Diencephalon (tissue), 1 donor: Measurements from ENCODE around the gene SERF1B. TPM values are rescaled to one million over a fixed set of nuclear protein-coding genes. Genes with fewer than 3 reads are reported as not detected.

ENCODE experiments used
- small RNA-seq: library from RNA; depleted of rRNA; stranded (forward); fragments of <200 nt; gene quantifications from one replicate; pipeline ENCODE3, GENCODE V24; 2014
- total RNA-seq: library from RNA; depleted of rRNA; stranded (reverse); fragments of >200 nt; gene quantifications from one replicate; pipeline ENCODE4 v1.2.3, GENCODE V29; 2014

Gene SERF1B
- total RNA-seq = 75.7 TPM

DNA sequence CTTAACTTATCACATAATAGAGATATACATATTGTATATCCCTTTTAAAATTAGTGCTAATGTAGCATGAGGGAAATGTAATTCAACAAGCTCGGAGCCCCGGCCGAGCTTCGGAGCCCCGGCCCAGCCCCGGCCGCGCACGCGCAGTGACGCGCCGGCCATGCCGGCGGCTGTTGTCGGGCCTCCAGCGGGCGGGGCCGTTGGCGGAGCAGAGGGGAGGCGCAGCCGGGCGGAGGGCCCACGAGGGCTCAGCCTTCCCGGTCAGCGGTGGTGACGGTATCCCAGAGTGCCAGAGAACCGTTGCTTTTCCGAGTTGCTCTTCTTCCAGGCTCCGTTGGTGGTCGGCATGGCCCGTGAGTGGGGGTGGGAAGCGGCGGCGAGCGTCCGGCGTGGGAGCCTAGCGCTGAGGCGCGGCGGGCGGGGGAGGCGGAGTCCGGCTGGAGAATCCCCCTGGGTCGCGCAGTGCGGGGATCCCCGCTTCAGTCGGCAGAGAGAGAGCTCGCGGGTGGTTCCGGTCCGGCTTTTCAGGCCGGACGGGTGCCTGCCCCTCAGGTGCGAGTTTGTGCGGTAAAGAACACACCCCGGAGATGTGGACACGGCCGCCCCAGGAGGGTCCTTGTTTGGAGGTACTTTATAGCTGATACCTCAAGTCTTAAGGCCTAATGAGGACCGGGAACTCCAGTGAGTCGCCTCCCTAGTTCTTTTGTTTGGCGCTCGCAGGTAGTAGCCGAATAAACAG is at the start of gene SERF1B:
Gene SERF1B, plus strand, starts transcription at position 146 of the 739 bp plus-strand sequence. Its CDS starts 201 bp downstream, at position 347.

Small RNA genes within 50 kb of the gene (small RNA-seq; reads per million reads assigned to genes)
- not detected for gene CDH12P2

Other genes starting within 250 kb of the SERF1B start
- 26.1 TPM for gene SMN2, start 24.4 kb downstream of the SERF1B start, total RNA-seq